K562 (cell line): ENCODE data around the gene ACSBG1. TPM values are rescaled to one million over a fixed set of nuclear protein-coding genes. Genes with fewer than 3 reads are reported as not detected.

ENCODE experiments used
- ASH1L ChIP-seq: fragments of 450-650 bp; IDR thresholded peaks from 2 replicates; pipeline ENCODE4 v1.6.1; 2018; ENCODE audit warnings: borderline replicate concordance, mild to moderate bottlenecking, low read depth; ENCODE audit not compliant: partially characterized antibody
- CC2D1A ChIP-seq: fragments of 450-650 bp; IDR thresholded peaks from 2 replicates; pipeline ENCODE4 v1.6.1; 2017; ENCODE audit warnings: mild to moderate bottlenecking
- EGR1 ChIP-seq: fragments of 450-650 bp; conservative IDR thresholded peaks from 2 replicates; pipeline ENCODE4 v1.6.1; 2017; ENCODE audit warnings: mild to moderate bottlenecking
- HMG20B ChIP-seq: fragments of 250-450 bp; sonication (Bioruptor Pico); IDR thresholded peaks from 2 replicates; pipeline ENCODE4 v1.5.0; 2021; ENCODE audit warnings: mild to moderate bottlenecking
- IFI16 ChIP-seq: fragments of 250-450 bp; sonication (Bioruptor Pico); IDR thresholded peaks from 2 replicates; pipeline ENCODE4 v2.1.2; 2022; ENCODE audit warnings: mild to moderate bottlenecking, inconsistent platforms
- JUND ChIP-seq, 2 experiments: IDR thresholded peaks; 2 replicates in 1 of 2; 3 replicates in 1 of 2; pipeline ENCODE4 v1.6.1; 2011; ENCODE audit warnings: borderline replicate concordance in 2 of 2, low read depth in 2 of 2, low read length in 2 of 2, improper control_type of control experiment in 1 of 2, missing biosample characterization in 1 of 2, missing genetic modification characterization in 1 of 2, missing genetic modification reagents in 1 of 2
- KDM2B ChIP-seq: fragments of 250-450 bp; sonication (Bioruptor Pico); IDR thresholded peaks from 2 replicates; pipeline ENCODE4 v1.8.0; 2021; ENCODE audit warnings: mild to moderate bottlenecking, moderate library complexity
- MCM3 ChIP-seq: fragments of 450-650 bp; IDR thresholded peaks from 2 replicates; pipeline ENCODE4 v1.6.1; 2016
- NCOA4 ChIP-seq: fragments of 450-650 bp; IDR thresholded peaks from 2 replicates; pipeline ENCODE4 v1.6.1; 2018; ENCODE audit warnings: mild to moderate bottlenecking; ENCODE audit not compliant: partially characterized antibody
- OTX1 ChIP-seq: fragments of 450-650 bp; formaldehyde crosslinking; IDR thresholded peaks from 2 replicates; pipeline ENCODE4 v1.4.0; 2022; ENCODE audit warnings: mild to moderate bottlenecking
- RB1 ChIP-seq: fragments of 450-650 bp; IDR thresholded peaks from 2 replicates; pipeline ENCODE4 v1.6.1; 2017; ENCODE audit warnings: low read depth, mild to moderate bottlenecking
- RBM14 ChIP-seq: fragments of 200-400 bp; formaldehyde crosslinking; IDR thresholded peaks from 2 replicates; pipeline ENCODE4 v1.6.1; 2018; ENCODE audit warnings: low read depth, mild to moderate bottlenecking, low read length, moderate library complexity, borderline replicate concordance; ENCODE audit not compliant: insufficient read depth
- RUNX1 ChIP-seq: sonication (generic); IDR thresholded peaks from 2 replicates; pipeline ENCODE4 v1.6.1; 2016; ENCODE audit warnings: antibody characterized with exemption, low read depth
- SMARCA5 ChIP-seq: fragments of 450-650 bp; IDR thresholded peaks from 2 replicates; pipeline ENCODE4 v1.6.1; 2016
- SP2 ChIP-seq: IDR thresholded peaks from 2 replicates; pipeline ENCODE4 v1.6.1; 2011; ENCODE audit warnings: mild to moderate bottlenecking, low read depth, low read length, moderate library complexity; ENCODE audit not compliant: poor library complexity, severe bottlenecking; ENCODE audit errors: extremely low read depth
- SRSF7 ChIP-seq: fragments of 200-400 bp; formaldehyde crosslinking; optimal IDR thresholded peaks from 2 replicates; pipeline ENCODE3; 2017; ENCODE audit warnings: mild to moderate bottlenecking, low read depth, low read length
- TAF7 ChIP-seq: fragments of 450-650 bp; IDR thresholded peaks from 2 replicates; pipeline ENCODE4 v1.6.1; 2016; ENCODE audit warnings: missing genetic modification characterization, missing compliant biosample characterization
- ZFP36 ChIP-seq: fragments of 150-350 bp; IDR thresholded peaks from 2 replicates; pipeline ENCODE4 v1.6.1; 2018; ENCODE audit warnings: low read length, low read depth; ENCODE audit not compliant: partially characterized antibody
- ZNF3 ChIP-seq: fragments of 250-450 bp; sonication (Bioruptor Pico); IDR thresholded peaks from 2 replicates; pipeline ENCODE4 v1.5.0; 2021; ENCODE audit warnings: mild to moderate bottlenecking, moderate library complexity
- polyA plus RNA-seq, 8 experiments: library from polyadenylated mRNA; depleted of rRNA in 4 of 8; stranded (reverse) in 5 of 8; unstranded in 3 of 8; fragments of >200 nt; fragmentation: Nextera tagmentation in 2 of 8; fragmentation: Illumina TruSeq in 1 of 8; extraction: Ambion mirVana in 2 of 8; extraction: Trizol in 1 of 8; gene quantifications; 2 replicates each; pipeline versions ENCODE4 v1.2.1 to v1.2.3, GENCODE V29; 2011 to 2014; ENCODE audit warnings: inconsistent platforms in 1 of 8, missing spikeins in 1 of 8
- total RNA-seq, 7 experiments: library from RNA; depleted of rRNA in 6 of 7; stranded (reverse); fragments of >200 nt in 6 of 7; fragmentation: Illumina TruSeq in 2 of 7; extraction: Trizol in 2 of 7; gene quantifications; 2 replicates each; pipeline versions ENCODE4 v1.2.1 to v1.2.3, GENCODE V29; 2011 to 2021; ENCODE audit warnings: low replicate concordance in 1 of 7
- TF ChIP-seq, protein P1 (sequence below), 2 experiments: fragments of 450-650 bp in 1 of 2; sonication (generic) in 1 of 2; formaldehyde crosslinking in 1 of 2; IDR thresholded peaks; 2 replicates each; pipeline versions ENCODE4 v1.7.1 to v1.9.0; 2016 to 2022; ENCODE audit warnings: inconsistent platforms in 1 of 2, mild to moderate bottlenecking in 1 of 2, missing genetic modification reagents in 1 of 2
- TF ChIP-seq, protein P2 (sequence below), 2 experiments: fragments of 450-650 bp in 1 of 2; sonication (generic) in 1 of 2; formaldehyde crosslinking; conservative IDR thresholded peaks; 2 replicates each; pipeline versions ENCODE4 v1.4.0 to v1.8.1; 2020 to 2022; ENCODE audit warnings: mild to moderate bottlenecking in 1 of 2, missing genetic modification reagents in 1 of 2

The ACSBG1 gene
- total and polyA plus RNA-seq, 9 of the 15 experiments (the other 6 are each of a cell fraction or from before 2014, with no cell fraction given) = 0.36 to 6.4 (median 2.5) TPM

DNA sequence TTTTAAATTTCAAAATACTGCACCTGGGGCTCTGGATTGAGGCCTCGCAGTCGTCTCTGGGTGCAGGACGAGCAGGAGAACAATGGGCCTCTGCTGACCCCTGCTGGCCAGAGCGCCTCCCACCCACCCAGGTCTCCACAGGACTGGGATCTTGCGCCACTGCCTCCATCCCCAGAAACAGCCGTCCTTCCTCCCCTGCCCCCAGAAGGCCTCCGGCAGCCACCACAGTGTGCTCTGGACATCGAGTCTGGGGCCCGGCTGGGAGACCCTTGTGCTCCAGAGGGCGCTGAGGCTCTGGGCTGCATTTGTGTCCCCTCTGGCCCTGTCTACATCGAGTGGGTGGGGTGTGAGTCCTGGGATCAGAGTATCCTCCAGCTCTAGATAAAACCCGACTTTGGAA, 6.7 kb upstream of the ACSBG1 start (continued):
- TF ChIP-seq, protein P1, sequence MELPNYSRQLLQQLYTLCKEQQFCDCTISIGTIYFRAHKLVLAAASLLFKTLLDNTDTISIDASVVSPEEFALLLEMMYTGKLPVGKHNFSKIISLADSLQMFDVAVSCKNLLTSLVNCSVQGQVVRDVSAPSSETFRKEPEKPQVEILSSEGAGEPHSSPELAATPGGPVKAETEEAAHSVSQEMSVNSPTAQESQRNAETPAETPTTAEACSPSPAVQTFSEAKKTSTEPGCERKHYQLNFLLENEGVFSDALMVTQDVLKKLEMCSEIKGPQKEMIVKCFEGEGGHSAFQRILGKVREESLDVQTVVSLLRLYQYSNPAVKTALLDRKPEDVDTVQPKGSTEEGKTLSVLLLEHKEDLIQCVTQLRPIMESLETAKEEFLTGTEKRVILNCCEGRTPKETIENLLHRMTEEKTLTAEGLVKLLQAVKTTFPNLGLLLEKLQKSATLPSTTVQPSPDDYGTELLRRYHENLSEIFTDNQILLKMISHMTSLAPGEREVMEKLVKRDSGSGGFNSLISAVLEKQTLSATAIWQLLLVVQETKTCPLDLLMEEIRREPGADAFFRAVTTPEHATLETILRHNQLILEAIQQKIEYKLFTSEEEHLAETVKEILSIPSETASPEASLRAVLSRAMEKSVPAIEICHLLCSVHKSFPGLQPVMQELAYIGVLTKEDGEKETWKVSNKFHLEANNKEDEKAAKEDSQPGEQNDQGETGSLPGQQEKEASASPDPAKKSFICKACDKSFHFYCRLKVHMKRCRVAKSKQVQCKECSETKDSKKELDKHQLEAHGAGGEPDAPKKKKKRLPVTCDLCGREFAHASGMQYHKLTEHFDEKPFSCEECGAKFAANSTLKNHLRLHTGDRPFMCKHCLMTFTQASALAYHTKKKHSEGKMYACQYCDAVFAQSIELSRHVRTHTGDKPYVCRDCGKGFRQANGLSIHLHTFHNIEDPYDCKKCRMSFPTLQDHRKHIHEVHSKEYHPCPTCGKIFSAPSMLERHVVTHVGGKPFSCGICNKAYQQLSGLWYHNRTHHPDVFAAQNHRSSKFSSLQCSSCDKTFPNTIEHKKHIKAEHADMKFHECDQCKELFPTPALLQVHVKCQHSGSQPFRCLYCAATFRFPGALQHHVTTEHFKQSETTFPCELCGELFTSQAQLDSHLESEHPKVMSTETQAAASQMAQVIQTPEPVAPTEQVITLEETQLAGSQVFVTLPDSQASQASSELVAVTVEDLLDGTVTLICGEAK (IDR thresholded peaks at IDR 0.05) = no peak
- TF ChIP-seq, protein P1 (CRISPR knock-in tag; IDR thresholded peaks at IDR 0.05) = no peak
- TF ChIP-seq MCM3 = no peak
- peak; percentile 68; the same call in 1 of the 2 replicates for TF ChIP-seq CC2D1A
- TF ChIP-seq ZFP36 = no peak
- TF ChIP-seq EGR1 = peak; percentile 33
- no peak; the same call in 1 of the 2 replicates for TF ChIP-seq JUND (IDR thresholded peaks at IDR 0.05; ENCODE audit: borderline replicate concordance, low read depth, low read length)
- no peak for TF ChIP-seq JUND (tag; IDR thresholded peaks at IDR 0.05; ENCODE audit: borderline replicate concordance, low read depth, low read length)
- peak; percentile 49; the same call in 1 of the 2 replicates for TF ChIP-seq RB1
- no peak for TF ChIP-seq OTX1 (CRISPR knock-in tag)
- TF ChIP-seq HMG20B (CRISPR knock-in tag) = no peak
- TF ChIP-seq ZNF3 = no peak
- TF ChIP-seq NCOA4 = no peak
- no peak for TF ChIP-seq SMARCA5
- TF ChIP-seq, protein P2, sequence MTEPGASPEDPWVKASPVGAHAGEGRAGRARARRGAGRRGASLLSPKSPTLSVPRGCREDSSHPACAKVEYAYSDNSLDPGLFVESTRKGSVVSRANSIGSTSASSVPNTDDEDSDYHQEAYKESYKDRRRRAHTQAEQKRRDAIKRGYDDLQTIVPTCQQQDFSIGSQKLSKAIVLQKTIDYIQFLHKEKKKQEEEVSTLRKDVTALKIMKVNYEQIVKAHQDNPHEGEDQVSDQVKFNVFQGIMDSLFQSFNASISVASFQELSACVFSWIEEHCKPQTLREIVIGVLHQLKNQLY (CRISPR knock-in tag; conservative IDR thresholded peaks at IDR 0.05) = no peak
- no peak for TF ChIP-seq IFI16
- TF ChIP-seq SP2 = no peak
- TF ChIP-seq SRSF7 = no peak
- no peak for TF ChIP-seq RBM14
- no peak for TF ChIP-seq RUNX1
- TF ChIP-seq KDM2B = no peak
- TF ChIP-seq TAF7 = no peak
- TF ChIP-seq ASH1L = no peak
